ENCODE results near the gene MAP2. TPM values are rescaled to one million over a fixed set of nuclear protein-coding genes. Genes with fewer than 3 reads are reported as not detected.

The MAP2 gene
- total and polyA plus RNA-seq, 2 of the 8 experiments (the other 6 are each of a cell fraction or from before 2014, with no cell fraction given): 5.9 to 9.4 TPM

DNA sequence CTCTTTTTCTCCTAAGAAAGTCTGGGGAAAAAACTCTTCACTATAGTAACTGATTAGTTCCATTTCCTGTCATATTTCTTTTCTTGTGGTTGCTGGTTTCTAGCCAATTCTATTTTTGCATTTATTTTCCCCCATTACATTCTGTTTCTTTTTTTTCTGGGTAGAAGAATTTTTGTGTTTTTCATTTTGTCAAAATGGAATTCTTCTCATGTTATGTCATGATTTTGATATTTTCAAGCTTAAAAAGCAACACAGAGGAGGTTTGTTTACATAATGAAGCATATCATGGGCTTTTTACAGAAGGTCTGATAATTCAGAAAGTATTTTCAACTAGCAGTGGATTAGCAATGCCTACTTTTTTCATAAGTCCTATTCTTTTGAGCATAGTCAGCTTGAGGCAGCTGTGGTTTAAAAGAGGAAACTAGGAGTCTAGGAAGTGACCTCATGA lies 102.0 kb downstream of the MAP2 start:
- Histone ChIP-seq H3K79me1 (ENCODE audit: low read depth, low read length) (no peaks in the 10 kb centered on the region), H2AFZ (ENCODE audit: low read length) (no peak overlapping the region), H3K4me1 (replicated peaks in 1 of 4; ENCODE audit: control insufficient read depth in 3 of 4, insufficient read depth in 4 of 4, low read length in 3 of 4) (no peaks in the 10 kb centered on the region; a peak in 1 of 7 replicates), H3K23ac (ENCODE audit: insufficient read length) (no peak overlapping the region), H3K79me2 (ENCODE audit: control insufficient read depth in 1 of 2, insufficient read depth in 2 of 2, low read length in 2 of 2) (no peaks in the 10 kb centered on the region), H3K4me2 (ENCODE audit: insufficient read depth in 1 of 2, low read depth in 2 of 2, low read length in 2 of 2) (no peak overlapping the region), H3K23me2 (ENCODE audit: low read depth, low read length) (no peaks in the 10 kb centered on the region), H3K9ac (replicated peaks in 1 of 4; ENCODE audit: extremely low read depth in 1 of 4, low read depth in 3 of 4, low read length in 3 of 4) (no peak overlapping the region), H3K14ac (ENCODE audit: insufficient read length) (no peak overlapping the region), H2AK5ac (ENCODE audit: low read depth, low read length) (no peak overlapping the region), H3K27ac (ENCODE audit: low read depth, low read length) (no peak overlapping the region), H3K9me3 (ENCODE audit: insufficient read depth in 2 of 2, low read depth in 1 of 2, low read length in 1 of 2) (no peaks in the 10 kb centered on the region), H4K20me1 (replicated peaks in 1 of 2; ENCODE audit: control insufficient read depth in 1 of 2, insufficient read depth in 2 of 2, low read length in 2 of 2) (peaks cover 0 to 2% of the 10 kb centered on the region in 2 experiments), H3K4me3 (ENCODE audit: extremely low read depth in 1 of 4, insufficient read depth in 2 of 4, low read depth in 3 of 4, low read length in 4 of 4) (no peak overlapping the region), H3K56ac (replicated peaks; ENCODE audit: insufficient read length, low read depth, low read length) (no peak overlapping the region), H4K5ac (ENCODE audit: insufficient read length, low read depth, low read length) (no peak overlapping the region), H2BK15ac (ENCODE audit: low read length) (no peak overlapping the region), H4K8ac (ENCODE audit: extremely low read depth, insufficient read depth, low read length) (no peak overlapping the region), H2BK12ac (ENCODE audit: low read depth, low read length) (no peak overlapping the region), H3K27me3 (replicated peaks in 1 of 4; ENCODE audit: control insufficient read depth in 3 of 4, extremely low read depth in 1 of 4, insufficient read depth in 3 of 4, low read length in 3 of 4) (peaks cover 1 to 10% (median 3%) of the 10 kb centered on the region in 4 experiments; a peak in 6 of 7 replicates), H2BK5ac (ENCODE audit: low read depth, low read length) (no peak overlapping the region), H2BK120ac (replicated peaks; ENCODE audit: low read depth, low read length) (no peak overlapping the region), H3K36me3 (ENCODE audit: control insufficient read depth in 2 of 4, insufficient read depth in 4 of 4, low read length in 3 of 4) (no peaks in the 10 kb centered on the region), H2BK20ac (ENCODE audit: low read length) (no peak overlapping the region), H3K4ac (replicated peaks; ENCODE audit: insufficient read length, low read depth, low read length) (no peak overlapping the region), H4K91ac (replicated peaks; ENCODE audit: insufficient read length, low read length) (no peak overlapping the region), H3K18ac (ENCODE audit: extremely low read depth, low read length) (no peak overlapping the region)
- no peak for FAIRE-seq
- POLR2A ChIA-PET (ENCODE audit: partially characterized antibody): no interaction called here
- CTCF ChIA-PET (ENCODE audit: partially characterized antibody): interaction anchor here (1.0 kb wide), 1 partner anchor 51 kb away, joined by 3 read pairs; no protein-coding TSS in a partner anchor
- no peak for DNase-seq (ENCODE audit: low read depth in 1 of 2, low spot score in 2 of 2)
- TF ChIP-seq SRF (IDR thresholded peaks at IDR 0.05; ENCODE audit: low read depth, low read length): no peak
- TF ChIP-seq, protein P1, sequence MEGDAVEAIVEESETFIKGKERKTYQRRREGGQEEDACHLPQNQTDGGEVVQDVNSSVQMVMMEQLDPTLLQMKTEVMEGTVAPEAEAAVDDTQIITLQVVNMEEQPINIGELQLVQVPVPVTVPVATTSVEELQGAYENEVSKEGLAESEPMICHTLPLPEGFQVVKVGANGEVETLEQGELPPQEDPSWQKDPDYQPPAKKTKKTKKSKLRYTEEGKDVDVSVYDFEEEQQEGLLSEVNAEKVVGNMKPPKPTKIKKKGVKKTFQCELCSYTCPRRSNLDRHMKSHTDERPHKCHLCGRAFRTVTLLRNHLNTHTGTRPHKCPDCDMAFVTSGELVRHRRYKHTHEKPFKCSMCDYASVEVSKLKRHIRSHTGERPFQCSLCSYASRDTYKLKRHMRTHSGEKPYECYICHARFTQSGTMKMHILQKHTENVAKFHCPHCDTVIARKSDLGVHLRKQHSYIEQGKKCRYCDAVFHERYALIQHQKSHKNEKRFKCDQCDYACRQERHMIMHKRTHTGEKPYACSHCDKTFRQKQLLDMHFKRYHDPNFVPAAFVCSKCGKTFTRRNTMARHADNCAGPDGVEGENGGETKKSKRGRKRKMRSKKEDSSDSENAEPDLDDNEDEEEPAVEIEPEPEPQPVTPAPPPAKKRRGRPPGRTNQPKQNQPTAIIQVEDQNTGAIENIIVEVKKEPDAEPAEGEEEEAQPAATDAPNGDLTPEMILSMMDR (IDR thresholded peaks at IDR 0.05; ENCODE audit: control extremely low read depth in 1 of 3, insufficient read depth in 1 of 3, low read depth in 1 of 3, low read length in 3 of 3): no peak
- TF ChIP-seq, protein P2, sequence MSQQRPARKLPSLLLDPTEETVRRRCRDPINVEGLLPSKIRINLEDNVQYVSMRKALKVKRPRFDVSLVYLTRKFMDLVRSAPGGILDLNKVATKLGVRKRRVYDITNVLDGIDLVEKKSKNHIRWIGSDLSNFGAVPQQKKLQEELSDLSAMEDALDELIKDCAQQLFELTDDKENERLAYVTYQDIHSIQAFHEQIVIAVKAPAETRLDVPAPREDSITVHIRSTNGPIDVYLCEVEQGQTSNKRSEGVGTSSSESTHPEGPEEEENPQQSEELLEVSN (IDR thresholded peaks at IDR 0.05): no peak
- TF ChIP-seq BACH1 (IDR thresholded peaks at IDR 0.05; ENCODE audit: low read length): no peak
- no peak for TF ChIP-seq CHD2 (IDR thresholded peaks at IDR 0.05; ENCODE audit: low read length)
- TF ChIP-seq TEAD4 (IDR thresholded peaks at IDR 0.05; ENCODE audit: low read depth, low read length): no peak
- no peak for TF ChIP-seq PHF8 (conservative IDR thresholded peaks at IDR 0.05; ENCODE audit: low read depth, low read length)
- no peak for TF ChIP-seq EP300 (IDR thresholded peaks at IDR 0.05; ENCODE audit: borderline replicate concordance in 1 of 2, low read depth in 2 of 2, low read length in 2 of 2)
- TF ChIP-seq RAD21 (IDR thresholded peaks at IDR 0.05 in 1 of 2, conservative IDR thresholded peaks at IDR 0.05 in 1 of 2; ENCODE audit: low read depth in 2 of 2, low read length in 2 of 2): no peak
- no peak for TF ChIP-seq SIN3A (conservative IDR thresholded peaks at IDR 0.05 in 1 of 2, IDR thresholded peaks at IDR 0.05 in 1 of 2; ENCODE audit: low read depth in 1 of 2, low read length in 2 of 2)

Data from H1 (cell line).